HS-27A (cell line): ENCODE results near the gene KYAT1.

ENCODE experiments used
- DNase-seq: peaks from one replicate; pipeline ENCODE4 v3.0.0-alpha.2; 2012; ENCODE audit warnings: low read depth, missing footprints

The KYAT1 gene

GRCh38 chr9:128881884-128882676, at the start of gene KYAT1, which contains the start of gene LRRC8A:
KYAT1 (minus strand) TSS chr9:128881950; CDS start chr9:128845405, 36,545 bp downstream.
LRRC8A (plus strand) TSS chr9:128882133; CDS start chr9:128907165, 25,032 bp downstream.
- peak; percentile 88 for DNase-seq

GRCh38 chr9:128929560-128929959, 47.8 kb upstream of the KYAT1 start:
- no peak for DNase-seq

- no peak for DNase-seq
Measured at GRCh38 chr9:128928624-128929023, 46.9 kb upstream of the KYAT1 start.

- no peak for DNase-seq
Measured at GRCh38 chr9:128927731-128928411, 46.1 kb upstream of the KYAT1 start.

GRCh38 chr9:128923493-128923883, 41.7 kb upstream of the KYAT1 start:
- no peak for DNase-seq

GRCh38 chr9:128921881-128922763, 40.4 kb upstream of the KYAT1 start:
- DNase-seq, result no peak

GRCh38 chr9:128920381-128921058, 38.8 kb upstream of the KYAT1 start, which contains the start of gene PHYHD1:
PHYHD1 (plus strand) TSS chr9:128920982; CDS start chr9:128922324, 1,342 bp downstream.
- DNase-seq, result no peak

- DNase-seq, result no peak
Measured at GRCh38 chr9:128919402-128920089, 37.8 kb upstream of the KYAT1 start.

GRCh38 chr9:128918921-128919320, 37.2 kb upstream of the KYAT1 start:
- DNase-seq, result no peak

- no peak for DNase-seq
Measured at GRCh38 chr9:128917151-128917849, 35.5 kb upstream of the KYAT1 start.

- DNase-seq, result no peak
Measured at GRCh38 chr9:128916745-128917144, 35.0 kb upstream of the KYAT1 start.

GRCh38 chr9:128916204-128916603, 34.5 kb upstream of the KYAT1 start:
- DNase-seq, result no peak

GRCh38 chr9:128913995-128914772, 32.4 kb upstream of the KYAT1 start:
- no peak for DNase-seq

- no peak for DNase-seq
Measured at GRCh38 chr9:128913048-128913900, 31.5 kb upstream of the KYAT1 start.

GRCh38 chr9:128912270-128912853, 30.6 kb upstream of the KYAT1 start:
- DNase-seq, result peak; percentile 77

- DNase-seq, result peak; percentile 81
Measured at GRCh38 chr9:128911529-128912035, 29.8 kb upstream of the KYAT1 start.

- DNase-seq, result no peak
Measured at GRCh38 chr9:128910906-128911305, 29.2 kb upstream of the KYAT1 start.

GRCh38 chr9:128909859-128910258, 28.1 kb upstream of the KYAT1 start:
- no peak for DNase-seq
